Stimulated activated CD4-positive, alpha-beta T cell treated with anti-CD3 and anti-CD28 coated beads, Interleukin-12 subunit alpha, Interleukin-12 subunit beta, amount 100 ng/mL, for 48 hours (primary cell): Measurements from ENCODE around the gene RNF167.

ENCODE experiments used
- DNase-seq, 3 donors: peaks; one replicate each; pipeline ENCODE4 v3.0.0-alpha.2; 2020; ENCODE audit warnings: low read depth in 2 of 3, low spot score in 1 of 3

The RNF167 gene

GRCh38 chr17:4951486-4951885, 11.4 kb downstream of the RNF167 start:
- no peak for DNase-seq

- DNase-seq, result no peak
Measured at GRCh38 chr17:4953451-4953961, 13.4 kb downstream of the RNF167 start.

- DNase-seq, result no peak
Measured at GRCh38 chr17:4955091-4955490, 15.0 kb downstream of the RNF167 start.

GRCh38 chr17:4956493-4957061, 16.5 kb downstream of the RNF167 start:
- no peak for DNase-seq

GRCh38 chr17:4958102-4958501, 18.0 kb downstream of the RNF167 start:
- no peak for DNase-seq

- no peak for DNase-seq
Measured at GRCh38 chr17:4959261-4959965, 19.3 kb downstream of the RNF167 start.

GRCh38 chr17:4960279-4960922, 20.3 kb downstream of the RNF167 start:
- DNase-seq, result no peak

GRCh38 chr17:4965311-4965986, 25.4 kb downstream of the RNF167 start:
- DNase-seq, result no peak

- peak; percentile 88 to 93 (median 91) for DNase-seq
Measured at GRCh38 chr17:4966844-4967538, 26.9 kb downstream of the RNF167 start.

GRCh38 chr17:4967539-4968485, 27.7 kb downstream of the RNF167 start, which contains the start of gene SPAG7:
Gene SPAG7, minus strand, starts transcription at chr17:4967817. Its CDS starts 13 bp downstream, at chr17:4967804.
- peak; percentile 90 to 95 (median 91) for DNase-seq

GRCh38 chr17:4968486-4969046, 28.5 kb downstream of the RNF167 start:
- DNase-seq, result peak in 1 of 3 donors; percentile 26

- DNase-seq, result peak; percentile 43 to 67 (median 45)
Measured at GRCh38 chr17:4969047-4969550, 29.0 kb downstream of the RNF167 start.

- peak in 2 of 3 donors; percentile 28 to 42 for DNase-seq
Measured at GRCh38 chr17:4969551-4970173, 29.6 kb downstream of the RNF167 start.

GRCh38 chr17:4970273-4970672, 30.2 kb downstream of the RNF167 start:
- no peak for DNase-seq

- DNase-seq, result no peak
Measured at GRCh38 chr17:4971826-4972225, 31.8 kb downstream of the RNF167 start.

- DNase-seq, result no peak
Measured at GRCh38 chr17:4972322-4972721, 32.3 kb downstream of the RNF167 start.

- no peak for DNase-seq
Measured at GRCh38 chr17:4972752-4973151, 32.7 kb downstream of the RNF167 start.

GRCh38 chr17:4973256-4974114, 33.4 kb downstream of the RNF167 start:
- DNase-seq, result no peak
